H1 (cell line): Measurements from ENCODE around the gene INAFM2. TPM values are rescaled to one million over a fixed set of nuclear protein-coding genes. Genes with fewer than 3 reads are reported as not detected.

Experiments used
- CREB1 ChIP-seq: IDR thresholded peaks from 2 replicates; pipeline ENCODE4 v1.6.1; 2012; ENCODE audit warnings: inconsistent platforms
- RNF2 ChIP-seq: fragments of 200-900, 300-1000 bp; sonication (generic); IDR thresholded peaks from 2 replicates; pipeline ENCODE4 v1.7.1; 2016; ENCODE audit warnings: borderline replicate concordance, low read depth, mild to moderate bottlenecking, antibody characterized with exemption, low read length; ENCODE audit not compliant: poor library complexity, severe bottlenecking; ENCODE audit errors: missing control alignments
- SP4 ChIP-seq: IDR thresholded peaks from 2 replicates; pipeline ENCODE4 v1.6.1; 2012; ENCODE audit warnings: low read length, inconsistent platforms
- polyA plus RNA-seq, 7 experiments: library from polyadenylated mRNA; depleted of rRNA in 3 of 7; stranded (reverse) in 5 of 7; unstranded in 2 of 7; fragments of >200 nt in 5 of 7; fragments of 200-250 nt in 2 of 7; gene quantifications; 1 replicate in 5 of 7; 2 replicates in 1 of 7; 4 replicates in 1 of 7; pipeline versions ENCODE4 v1.2.1 to v1.2.3, GENCODE V29; 2011 to 2013; ENCODE audit warnings: missing spikeins in 2 of 7, mixed read lengths in 2 of 7
- total RNA-seq: library from RNA; stranded (reverse); fragmentation: NEBNext Ultra II Directional; extraction: Animal tissue kit (Norgen Biotek cat#: 25700); gene quantifications from 2 replicates; pipeline ENCODE4 v1.2.1, GENCODE V29; 2021
- TF ChIP-seq, protein P1 (sequence below): fragments of 300-600 bp; sonication (generic); IDR thresholded peaks from 2 replicates; pipeline ENCODE4 v1.7.1; 2012; ENCODE audit warnings: low read length, moderate library complexity, mild to moderate bottlenecking, inconsistent platforms; ENCODE audit not compliant: insufficient replicate concordance
- TF ChIP-seq, protein P2 (sequence below): IDR thresholded peaks from 2 replicates; pipeline ENCODE4 v1.6.1; 2012; ENCODE audit warnings: inconsistent platforms

The INAFM2 gene
- total and polyA plus RNA-seq, 2 of the 8 experiments (the other 6 are each of a cell fraction or from before 2014, with no cell fraction given): 15.3 to 35.1 TPM

DNA sequence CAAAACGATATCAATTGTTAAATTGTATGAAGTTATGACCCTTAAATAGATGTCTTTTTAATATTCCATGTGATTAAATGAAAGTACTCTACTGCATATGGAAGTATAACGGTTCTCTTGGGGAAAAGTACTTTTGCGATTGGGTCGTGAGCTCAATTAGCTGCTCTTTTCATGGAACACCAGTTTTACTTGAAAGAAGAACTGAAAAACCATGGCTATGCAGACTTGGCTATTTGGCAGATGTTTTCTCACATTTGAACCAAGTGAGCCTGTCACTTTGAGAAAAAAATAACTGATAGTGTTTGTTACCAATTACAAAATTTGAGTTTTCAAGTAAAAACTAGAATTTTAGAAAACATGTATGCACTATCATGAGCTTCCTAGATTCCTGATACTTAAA lies 5.9 kb upstream of the INAFM2 start (continued):
- TF ChIP-seq, protein P1, sequence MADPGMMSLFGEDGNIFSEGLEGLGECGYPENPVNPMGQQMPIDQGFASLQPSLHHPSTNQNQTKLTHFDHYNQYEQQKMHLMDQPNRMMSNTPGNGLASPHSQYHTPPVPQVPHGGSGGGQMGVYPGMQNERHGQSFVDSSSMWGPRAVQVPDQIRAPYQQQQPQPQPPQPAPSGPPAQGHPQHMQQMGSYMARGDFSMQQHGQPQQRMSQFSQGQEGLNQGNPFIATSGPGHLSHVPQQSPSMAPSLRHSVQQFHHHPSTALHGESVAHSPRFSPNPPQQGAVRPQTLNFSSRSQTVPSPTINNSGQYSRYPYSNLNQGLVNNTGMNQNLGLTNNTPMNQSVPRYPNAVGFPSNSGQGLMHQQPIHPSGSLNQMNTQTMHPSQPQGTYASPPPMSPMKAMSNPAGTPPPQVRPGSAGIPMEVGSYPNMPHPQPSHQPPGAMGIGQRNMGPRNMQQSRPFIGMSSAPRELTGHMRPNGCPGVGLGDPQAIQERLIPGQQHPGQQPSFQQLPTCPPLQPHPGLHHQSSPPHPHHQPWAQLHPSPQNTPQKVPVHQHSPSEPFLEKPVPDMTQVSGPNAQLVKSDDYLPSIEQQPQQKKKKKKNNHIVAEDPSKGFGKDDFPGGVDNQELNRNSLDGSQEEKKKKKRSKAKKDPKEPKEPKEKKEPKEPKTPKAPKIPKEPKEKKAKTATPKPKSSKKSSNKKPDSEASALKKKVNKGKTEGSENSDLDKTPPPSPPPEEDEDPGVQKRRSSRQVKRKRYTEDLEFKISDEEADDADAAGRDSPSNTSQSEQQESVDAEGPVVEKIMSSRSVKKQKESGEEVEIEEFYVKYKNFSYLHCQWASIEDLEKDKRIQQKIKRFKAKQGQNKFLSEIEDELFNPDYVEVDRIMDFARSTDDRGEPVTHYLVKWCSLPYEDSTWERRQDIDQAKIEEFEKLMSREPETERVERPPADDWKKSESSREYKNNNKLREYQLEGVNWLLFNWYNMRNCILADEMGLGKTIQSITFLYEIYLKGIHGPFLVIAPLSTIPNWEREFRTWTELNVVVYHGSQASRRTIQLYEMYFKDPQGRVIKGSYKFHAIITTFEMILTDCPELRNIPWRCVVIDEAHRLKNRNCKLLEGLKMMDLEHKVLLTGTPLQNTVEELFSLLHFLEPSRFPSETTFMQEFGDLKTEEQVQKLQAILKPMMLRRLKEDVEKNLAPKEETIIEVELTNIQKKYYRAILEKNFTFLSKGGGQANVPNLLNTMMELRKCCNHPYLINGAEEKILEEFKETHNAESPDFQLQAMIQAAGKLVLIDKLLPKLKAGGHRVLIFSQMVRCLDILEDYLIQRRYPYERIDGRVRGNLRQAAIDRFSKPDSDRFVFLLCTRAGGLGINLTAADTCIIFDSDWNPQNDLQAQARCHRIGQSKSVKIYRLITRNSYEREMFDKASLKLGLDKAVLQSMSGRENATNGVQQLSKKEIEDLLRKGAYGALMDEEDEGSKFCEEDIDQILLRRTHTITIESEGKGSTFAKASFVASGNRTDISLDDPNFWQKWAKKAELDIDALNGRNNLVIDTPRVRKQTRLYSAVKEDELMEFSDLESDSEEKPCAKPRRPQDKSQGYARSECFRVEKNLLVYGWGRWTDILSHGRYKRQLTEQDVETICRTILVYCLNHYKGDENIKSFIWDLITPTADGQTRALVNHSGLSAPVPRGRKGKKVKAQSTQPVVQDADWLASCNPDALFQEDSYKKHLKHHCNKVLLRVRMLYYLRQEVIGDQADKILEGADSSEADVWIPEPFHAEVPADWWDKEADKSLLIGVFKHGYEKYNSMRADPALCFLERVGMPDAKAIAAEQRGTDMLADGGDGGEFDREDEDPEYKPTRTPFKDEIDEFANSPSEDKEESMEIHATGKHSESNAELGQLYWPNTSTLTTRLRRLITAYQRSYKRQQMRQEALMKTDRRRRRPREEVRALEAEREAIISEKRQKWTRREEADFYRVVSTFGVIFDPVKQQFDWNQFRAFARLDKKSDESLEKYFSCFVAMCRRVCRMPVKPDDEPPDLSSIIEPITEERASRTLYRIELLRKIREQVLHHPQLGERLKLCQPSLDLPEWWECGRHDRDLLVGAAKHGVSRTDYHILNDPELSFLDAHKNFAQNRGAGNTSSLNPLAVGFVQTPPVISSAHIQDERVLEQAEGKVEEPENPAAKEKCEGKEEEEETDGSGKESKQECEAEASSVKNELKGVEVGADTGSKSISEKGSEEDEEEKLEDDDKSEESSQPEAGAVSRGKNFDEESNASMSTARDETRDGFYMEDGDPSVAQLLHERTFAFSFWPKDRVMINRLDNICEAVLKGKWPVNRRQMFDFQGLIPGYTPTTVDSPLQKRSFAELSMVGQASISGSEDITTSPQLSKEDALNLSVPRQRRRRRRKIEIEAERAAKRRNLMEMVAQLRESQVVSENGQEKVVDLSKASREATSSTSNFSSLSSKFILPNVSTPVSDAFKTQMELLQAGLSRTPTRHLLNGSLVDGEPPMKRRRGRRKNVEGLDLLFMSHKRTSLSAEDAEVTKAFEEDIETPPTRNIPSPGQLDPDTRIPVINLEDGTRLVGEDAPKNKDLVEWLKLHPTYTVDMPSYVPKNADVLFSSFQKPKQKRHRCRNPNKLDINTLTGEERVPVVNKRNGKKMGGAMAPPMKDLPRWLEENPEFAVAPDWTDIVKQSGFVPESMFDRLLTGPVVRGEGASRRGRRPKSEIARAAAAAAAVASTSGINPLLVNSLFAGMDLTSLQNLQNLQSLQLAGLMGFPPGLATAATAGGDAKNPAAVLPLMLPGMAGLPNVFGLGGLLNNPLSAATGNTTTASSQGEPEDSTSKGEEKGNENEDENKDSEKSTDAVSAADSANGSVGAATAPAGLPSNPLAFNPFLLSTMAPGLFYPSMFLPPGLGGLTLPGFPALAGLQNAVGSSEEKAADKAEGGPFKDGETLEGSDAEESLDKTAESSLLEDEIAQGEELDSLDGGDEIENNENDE: no peak
- TF ChIP-seq SP4 (no peak), CREB1 (no peak), RNF2 (no peak)
- TF ChIP-seq, protein P2, sequence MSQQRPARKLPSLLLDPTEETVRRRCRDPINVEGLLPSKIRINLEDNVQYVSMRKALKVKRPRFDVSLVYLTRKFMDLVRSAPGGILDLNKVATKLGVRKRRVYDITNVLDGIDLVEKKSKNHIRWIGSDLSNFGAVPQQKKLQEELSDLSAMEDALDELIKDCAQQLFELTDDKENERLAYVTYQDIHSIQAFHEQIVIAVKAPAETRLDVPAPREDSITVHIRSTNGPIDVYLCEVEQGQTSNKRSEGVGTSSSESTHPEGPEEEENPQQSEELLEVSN: no peak
